Upper lobe of left lung (tissue), 6 donors: ENCODE measurements around the gene BLM. TPM values are rescaled to one million over a fixed set of nuclear protein-coding genes. Genes with fewer than 3 reads are reported as not detected.
"Not testable (repeated sequence)": the region's sequence is repeated elsewhere in the genome, so short reads cannot be mapped to it uniquely, and the experiment has no call there.

Experiments
- ATAC-seq, 2 donors: fragments of 200-7000 bp; cut with Tn5 transposase; one replicate each; pipeline ENCODE4 v1.9.1; 2022; ENCODE audit warnings: mild to moderate bottlenecking in 2 of 2, moderate library complexity in 2 of 2; ENCODE audit not compliant: low FRiP score in 2 of 2
- DNase-seq, 2 donors: peaks; one replicate each; pipeline ENCODE4 v3.0.0-alpha.2; 2019 to 2020
- H3K27ac ChIP-seq, 4 donors: fragments of 200-600 bp; sonication (generic); one replicate each; pipeline ENCODE4 v1.5.1; 2016 to 2019
- H3K27me3 ChIP-seq, 4 donors: fragments of 200-600 bp; sonication (generic); one replicate each; pipeline ENCODE4 v1.5.1; 2017 to 2019
- H3K36me3 ChIP-seq, 4 donors: fragments of 200-600 bp; sonication (generic); one replicate each; pipeline ENCODE4 v1.5.1; 2016 to 2019
- H3K4me1 ChIP-seq, 4 donors: fragments of 200-600 bp; sonication (generic); one replicate each; pipeline ENCODE4 v1.5.1; 2018 to 2019
- H3K4me3 ChIP-seq, 4 donors: fragments of 200-600 bp; sonication (generic); one replicate each; pipeline ENCODE4 v1.5.1; 2017 to 2019; ENCODE audit warnings: mild to moderate bottlenecking in 2 of 4, moderate library complexity in 1 of 4
- H3K9me3 ChIP-seq, 4 donors: fragments of 200-600 bp; sonication (generic); one replicate each; pipeline ENCODE4 v1.5.1; 2018 to 2019
- CTCF ChIP-seq, 6 experiments: fragments of 450-650 bp in 4 of 6; fragments of 200-600 bp in 2 of 6; sonication (generic) in 2 of 6; IDR thresholded peaks; one replicate each; pipeline ENCODE4 v1.5.1; 2016 to 2019; ENCODE audit warnings: antibody characterized with exemption in 6 of 6
- EP300 ChIP-seq, 4 donors: sonication (generic); formaldehyde crosslinking; IDR thresholded peaks; one replicate each; pipeline ENCODE4 v1.5.1; 2017; ENCODE audit warnings: antibody characterized with exemption in 4 of 4, control low read depth in 2 of 4
- POLR2A ChIP-seq, 4 donors: fragments of 450-650 bp; IDR thresholded peaks; one replicate each; pipeline ENCODE4 v1.5.1; 2016 to 2017; ENCODE audit warnings: antibody characterized with exemption in 4 of 4, mild to moderate bottlenecking in 2 of 4
- POLR2AphosphoS5 ChIP-seq, 2 donors: sonication (generic); formaldehyde crosslinking; IDR thresholded peaks; one replicate each; pipeline ENCODE4 v1.5.1; 2017; ENCODE audit warnings: antibody characterized with exemption in 2 of 2
- WGBS, 2 donors: methylation state at CpG; one replicate each; pipeline ENCODE4 v1.1.5; 2017 to 2018; 5-methylcytosine and 5-hydroxymethylcytosine counted together
- total RNA-seq, 6 donors: library from RNA; depleted of rRNA in 4 of 6; stranded (reverse); fragments of >200 nt in 4 of 6; gene quantifications; one replicate each; pipeline versions ENCODE4 v1.1.0 to v1.2.1, GENCODE V29; 2016 to 2021
- donor health status: DM: no; HTN: no; CAD: no; lungs with moderate emphysema.
- donor health status: DM: no; HTN: yes; CAD: no; lungs with severe emphysema.

Gene BLM
- total RNA-seq, 6 donors from 2014 or later: 0.76 to 31.4 (median 2.6) TPM

GRCh38 chr15:90844696-90845095, 127.5 kb downstream of the BLM start:
- no peak for TF ChIP-seq CTCF (IDR thresholded peaks at IDR 0.05)
- no peak for TF ChIP-seq POLR2AphosphoS5 (IDR thresholded peaks at IDR 0.05)
- no peak for TF ChIP-seq POLR2A (IDR thresholded peaks at IDR 0.05)
- no peak for TF ChIP-seq EP300 (IDR thresholded peaks at IDR 0.05)
- Histone ChIP-seq H3K9me3 (no peaks in the 10 kb centered on the region), H3K4me3 (no peak overlapping the region), H3K27ac (peak overlapping the region; percentile 24 to 80 (median 71)), H3K27me3 (no peaks in the 10 kb centered on the region), H3K4me1 (peaks cover 0 to 9% (median 5%) of the 10 kb centered on the region in 4 donors), H3K36me3 (no peaks in the 10 kb centered on the region)
- DNase-seq (no peak), ATAC-seq (peak in 1 of 2 donors; percentile 45)
- 72 to 80% methylated on average over 5 of the region's 5 CpGs for WGBS, 2 donors

GRCh38 chr15:90845201-90845949, 128.2 kb downstream of the BLM start:
- DNase-seq (peak in 1 of 2 donors; percentile 74), ATAC-seq (peak; percentile 77 to 85)
- H3K27me3 ChIP-seq: no peaks in the 10 kb centered on the region
- WGBS, 2 donors: 69 to 93% methylated on average over 3 to 9 of the region's 9 CpGs
- no peak for TF ChIP-seq EP300 (IDR thresholded peaks at IDR 0.05)
- TF ChIP-seq POLR2A (IDR thresholded peaks at IDR 0.05): peak in 1 of 4 donors; percentile 25
- peak overlapping the region; percentile 53 to 80 (median 71) for H3K27ac ChIP-seq
- H3K9me3 ChIP-seq: no peaks in the 10 kb centered on the region
- peaks cover 0 to 3% (median under 1%) of the 10 kb centered on the region in 4 donors for H3K4me1 ChIP-seq
- no peak overlapping the region for H3K4me3 ChIP-seq
- H3K36me3 ChIP-seq: no peaks in the 10 kb centered on the region

- H3K4me3 ChIP-seq, DNase-seq, H3K27ac ChIP-seq, H3K36me3 ChIP-seq, H3K9me3 ChIP-seq, H3K27me3 ChIP-seq, H3K4me1 ChIP-seq, ATAC-seq: not testable (repeated sequence)
- WGBS, 2 donors: 89 to 94% methylated on average over 1 of the region's 1 CpG
Observed at GRCh38 chr15:90849424-90849823, 132.3 kb downstream of the BLM start.

- ATAC-seq (no peak), DNase-seq (no peak)
- Histone ChIP-seq H3K27me3 (no peaks in the 10 kb centered on the region), H3K9me3 (no peaks in the 10 kb centered on the region), H3K4me1 (peaks cover 0 to 5% (median 0%) of the 10 kb centered on the region in 4 donors), H3K27ac (no peak overlapping the region), H3K4me3 (no peak overlapping the region), H3K36me3 (no peaks in the 10 kb centered on the region)
- TF ChIP-seq CTCF (IDR thresholded peaks at IDR 0.05) (no peak), POLR2A (IDR thresholded peaks at IDR 0.05) (no peak), POLR2AphosphoS5 (IDR thresholded peaks at IDR 0.05) (no peak), EP300 (IDR thresholded peaks at IDR 0.05) (no peak)
- WGBS, 2 donors: 85 to 94% methylated on average over 4 to 6 of the region's 6 CpGs
Observed at GRCh38 chr15:90851114-90851513, 134.0 kb downstream of the BLM start.

GRCh38 chr15:90851940-90852339, 134.8 kb downstream of the BLM start:
- Histone ChIP-seq H3K36me3 (no peaks in the 10 kb centered on the region), H3K27ac (no peak overlapping the region), H3K4me3 (no peak overlapping the region), H3K27me3 (no peaks in the 10 kb centered on the region), H3K4me1 (peaks cover 0 to 5% (median 0%) of the 10 kb centered on the region in 4 donors), H3K9me3 (no peaks in the 10 kb centered on the region)
- 78 to 81% methylated on average over 5 of the region's 5 CpGs for WGBS, 2 donors
- ATAC-seq (no peak), DNase-seq (no peak)
- TF ChIP-seq POLR2AphosphoS5 (IDR thresholded peaks at IDR 0.05) (no peak), CTCF (IDR thresholded peaks at IDR 0.05) (no peak), EP300 (IDR thresholded peaks at IDR 0.05) (no peak), POLR2A (IDR thresholded peaks at IDR 0.05) (no peak)

GRCh38 chr15:90855139-90855538, 138.0 kb downstream of the BLM start:
- ATAC-seq (peak in 1 of 2 donors; percentile 16), DNase-seq (no peak)
- H3K4me3 ChIP-seq: no peak overlapping the region
- no peaks in the 10 kb centered on the region for H3K36me3 ChIP-seq
- no peaks in the 10 kb centered on the region for H3K27me3 ChIP-seq
- H3K27ac ChIP-seq: no peak overlapping the region
- no peaks in the 10 kb centered on the region for H3K9me3 ChIP-seq
- no peak for TF ChIP-seq EP300 (IDR thresholded peaks at IDR 0.05)
- no peak for TF ChIP-seq CTCF (IDR thresholded peaks at IDR 0.05)
- no peak for TF ChIP-seq POLR2A (IDR thresholded peaks at IDR 0.05)
- TF ChIP-seq POLR2AphosphoS5 (IDR thresholded peaks at IDR 0.05): no peak
- WGBS, 2 donors: 95% methylated on average over 7 to 9 of the region's 9 CpGs
- H3K4me1 ChIP-seq: peaks cover 8 to 15% (median 10%) of the 10 kb centered on the region in 4 donors
